ENCODE data around the gene B3GNT3.

B3GNT3 gene

GRCh38 chr19:17860331-17860992 is 65.5 kb downstream of the B3GNT3 start:
- DNase-seq (ENCODE audit: low read depth in 2 of 2): no peak

- DNase-seq (ENCODE audit: low read depth in 2 of 2): no peak
These were observed 66.0 kb downstream of the B3GNT3 start for GRCh38 chr19:17860993-17861360.

GRCh38 chr19:17861542-17862402 is 66.8 kb downstream of the B3GNT3 start:
- no peak for DNase-seq (ENCODE audit: low read depth in 2 of 2)

- no peak for DNase-seq (ENCODE audit: low read depth in 2 of 2)
These were observed 68.0 kb downstream of the B3GNT3 start for GRCh38 chr19:17862711-17863519.

Measured in activated CD4-positive, alpha-beta T cell treated with anti-CD3 and anti-CD28 coated beads for 24 hours (primary cell).